PFSK-1 (cell line): ENCODE data around the gene ENDOV.

Source experiments
- FOXP2 ChIP-seq: optimal IDR thresholded peaks from 2 replicates; pipeline ENCODE3; 2011; ENCODE audit warnings: borderline replicate concordance, control low read depth, inconsistent platforms; ENCODE audit not compliant: insufficient read depth; ENCODE audit errors: extremely low read length, extremely low read depth
- POLR2AphosphoS5 ChIP-seq: IDR thresholded peaks from 2 replicates; pipeline ENCODE4 v1.6.1; 2012; ENCODE audit warnings: low read depth, mild to moderate bottlenecking, control low read depth, low read length, moderate library complexity
- SIN3A ChIP-seq: IDR thresholded peaks from 2 replicates; pipeline ENCODE4 v1.6.1; 2012; ENCODE audit warnings: mild to moderate bottlenecking, low read length, moderate library complexity, borderline replicate concordance; ENCODE audit not compliant: insufficient read depth
- TAF1 ChIP-seq: IDR thresholded peaks from 2 replicates; pipeline ENCODE4 v1.6.1; 2012; ENCODE audit warnings: low read length, control low read depth, borderline replicate concordance; ENCODE audit not compliant: insufficient read depth
- TF ChIP-seq, protein P1 (sequence below), 2 experiments: IDR thresholded peaks; 2 replicates each; pipeline versions ENCODE4 v1.6.1 to v1.8.0; 2011 to 2012; ENCODE audit warnings: low read depth in 2 of 2, low read length in 2 of 2, control low read depth in 1 of 2, inconsistent platforms in 1 of 2, mild to moderate bottlenecking in 1 of 2, moderate library complexity in 1 of 2; ENCODE audit not compliant: insufficient read depth in 1 of 2

The ENDOV gene

DNA sequence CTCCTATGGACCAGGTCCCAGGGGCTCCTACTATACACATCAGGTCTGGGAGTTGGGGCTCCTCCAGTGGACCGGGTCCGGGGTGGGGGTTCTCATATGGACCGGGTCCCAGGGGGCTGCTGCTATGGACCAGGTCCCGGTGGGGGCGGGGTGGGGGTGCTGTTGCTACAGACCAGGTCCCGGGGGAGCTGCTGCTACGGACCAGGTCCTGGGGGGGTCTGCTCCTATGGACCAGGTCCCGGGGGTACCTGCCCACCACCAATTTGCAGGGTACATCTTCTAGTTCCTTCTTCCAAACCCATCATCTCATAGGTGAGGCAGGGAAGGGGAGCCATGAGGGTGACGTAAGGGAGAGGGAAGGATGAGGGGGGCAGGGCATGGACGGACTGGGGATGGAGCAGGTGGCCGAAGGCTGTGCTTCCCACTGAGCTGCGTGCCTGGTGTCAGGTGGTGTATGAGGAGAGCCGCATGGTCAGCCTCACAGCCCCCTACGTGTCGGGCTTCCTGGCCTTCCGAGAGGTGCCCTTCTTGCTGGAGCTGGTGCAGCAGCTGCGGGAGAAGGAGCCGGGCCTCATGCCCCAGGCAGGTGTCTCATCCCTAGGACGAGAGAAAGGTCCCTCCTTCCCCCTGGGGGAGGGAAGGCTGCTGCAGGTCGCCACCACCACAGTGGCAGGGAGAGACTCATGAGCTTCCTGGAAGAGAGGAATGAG lies 6.6 kb downstream of the ENDOV start:
- TF ChIP-seq TAF1 (no peak), FOXP2 (no peak), POLR2AphosphoS5 (no peak), SIN3A (no peak)
- TF ChIP-seq, protein P1, sequence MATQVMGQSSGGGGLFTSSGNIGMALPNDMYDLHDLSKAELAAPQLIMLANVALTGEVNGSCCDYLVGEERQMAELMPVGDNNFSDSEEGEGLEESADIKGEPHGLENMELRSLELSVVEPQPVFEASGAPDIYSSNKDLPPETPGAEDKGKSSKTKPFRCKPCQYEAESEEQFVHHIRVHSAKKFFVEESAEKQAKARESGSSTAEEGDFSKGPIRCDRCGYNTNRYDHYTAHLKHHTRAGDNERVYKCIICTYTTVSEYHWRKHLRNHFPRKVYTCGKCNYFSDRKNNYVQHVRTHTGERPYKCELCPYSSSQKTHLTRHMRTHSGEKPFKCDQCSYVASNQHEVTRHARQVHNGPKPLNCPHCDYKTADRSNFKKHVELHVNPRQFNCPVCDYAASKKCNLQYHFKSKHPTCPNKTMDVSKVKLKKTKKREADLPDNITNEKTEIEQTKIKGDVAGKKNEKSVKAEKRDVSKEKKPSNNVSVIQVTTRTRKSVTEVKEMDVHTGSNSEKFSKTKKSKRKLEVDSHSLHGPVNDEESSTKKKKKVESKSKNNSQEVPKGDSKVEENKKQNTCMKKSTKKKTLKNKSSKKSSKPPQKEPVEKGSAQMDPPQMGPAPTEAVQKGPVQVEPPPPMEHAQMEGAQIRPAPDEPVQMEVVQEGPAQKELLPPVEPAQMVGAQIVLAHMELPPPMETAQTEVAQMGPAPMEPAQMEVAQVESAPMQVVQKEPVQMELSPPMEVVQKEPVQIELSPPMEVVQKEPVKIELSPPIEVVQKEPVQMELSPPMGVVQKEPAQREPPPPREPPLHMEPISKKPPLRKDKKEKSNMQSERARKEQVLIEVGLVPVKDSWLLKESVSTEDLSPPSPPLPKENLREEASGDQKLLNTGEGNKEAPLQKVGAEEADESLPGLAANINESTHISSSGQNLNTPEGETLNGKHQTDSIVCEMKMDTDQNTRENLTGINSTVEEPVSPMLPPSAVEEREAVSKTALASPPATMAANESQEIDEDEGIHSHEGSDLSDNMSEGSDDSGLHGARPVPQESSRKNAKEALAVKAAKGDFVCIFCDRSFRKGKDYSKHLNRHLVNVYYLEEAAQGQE (IDR thresholded peaks at IDR 0.05; ENCODE audit: insufficient read depth in 1 of 2, low read depth in 2 of 2, low read length in 2 of 2): no peak

GRCh38 chr17:80422276-80422675 lies 7.3 kb downstream of the ENDOV start:
- TF ChIP-seq, protein P1 (IDR thresholded peaks at IDR 0.05; ENCODE audit: insufficient read depth in 1 of 2, low read depth in 2 of 2, low read length in 2 of 2): no peak
- TF ChIP-seq TAF1 (no peak), POLR2AphosphoS5 (no peak), SIN3A (no peak), FOXP2 (no peak)

- TF ChIP-seq SIN3A (no peak), POLR2AphosphoS5 (no peak), TAF1 (no peak), FOXP2 (no peak)
- TF ChIP-seq, protein P1 (IDR thresholded peaks at IDR 0.05; ENCODE audit: insufficient read depth in 1 of 2, low read depth in 2 of 2, low read length in 2 of 2): no peak
These were observed 8.0 kb downstream of the ENDOV start for GRCh38 chr17:80422981-80423380.

DNA sequence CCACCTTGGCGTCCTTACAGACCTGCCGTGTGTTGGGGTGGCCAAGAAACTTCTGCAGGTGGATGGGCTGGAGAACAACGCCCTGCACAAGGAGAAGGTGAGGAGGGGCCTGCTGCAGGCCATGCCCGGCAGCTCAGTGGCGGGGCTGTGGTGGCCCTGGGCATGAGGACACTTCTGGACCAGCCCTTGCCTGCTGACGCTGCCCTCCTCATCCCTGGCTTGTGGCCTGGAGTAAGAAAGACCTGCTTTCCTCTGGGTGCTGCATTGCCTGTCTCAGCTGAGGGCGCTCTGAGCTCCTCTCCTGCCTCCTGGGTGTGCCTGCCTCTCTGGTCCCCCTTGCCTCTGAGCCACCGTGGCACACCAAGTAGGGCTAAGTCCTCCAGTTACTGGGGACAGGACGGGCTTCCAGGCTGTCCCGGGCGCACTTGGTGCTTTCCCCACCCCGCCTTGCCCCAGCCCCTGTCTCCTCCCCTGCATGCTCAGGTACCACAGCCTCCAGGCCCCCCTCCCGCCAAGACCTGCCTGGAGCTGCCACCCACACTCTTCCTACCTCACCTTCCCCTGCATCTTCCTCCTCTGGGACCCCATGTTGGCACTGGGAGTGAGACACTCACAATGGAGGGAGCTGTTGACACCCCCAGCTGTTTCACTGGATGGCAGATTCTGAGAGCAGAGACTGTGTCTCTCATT lies 8.7 kb downstream of the ENDOV start:
- TF ChIP-seq POLR2AphosphoS5: no peak
- TF ChIP-seq, protein P1 (IDR thresholded peaks at IDR 0.05; ENCODE audit: insufficient read depth in 1 of 2, low read depth in 2 of 2, low read length in 2 of 2): no peak
